ENCODE data around the gene CRB1. TPM values are rescaled to one million over a fixed set of nuclear protein-coding genes. Genes with fewer than 3 reads are reported as not detected.

Gene CRB1
- total RNA-seq, 1 donor from 2014 or later = not detected

DNA sequence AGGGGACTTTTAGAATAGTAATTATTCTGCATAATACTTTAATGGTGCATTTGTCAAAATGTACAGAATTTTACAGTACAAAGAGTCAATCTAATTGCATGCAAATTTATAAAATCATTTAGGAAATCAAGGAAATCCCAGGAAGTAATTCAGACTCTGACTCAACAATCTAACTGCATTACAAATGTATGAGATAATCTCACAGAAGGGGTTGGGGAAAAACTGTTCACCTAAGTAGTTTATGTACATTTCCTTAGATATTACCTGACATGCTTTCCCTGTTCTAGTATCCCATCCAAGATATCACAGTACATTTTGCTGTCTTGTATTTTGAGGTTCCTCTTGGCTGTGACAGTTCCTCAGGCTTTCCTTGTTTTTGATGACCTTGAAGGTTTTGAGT, 4.7 kb downstream of the CRB1 start:
- Mint-ChIP-seq H3K4me3 (ENCODE audit: low read depth) (no peak overlapping the region), H3K4me1 (ENCODE audit: low read depth) (no peaks in the 10 kb centered on the region), H3K27ac (no peak overlapping the region), H3K27me3 (peaks cover 29% of the 10 kb centered on the region), H3K9me3 (ENCODE audit: low read depth) (no peaks in the 10 kb centered on the region), H3K36me3 (ENCODE audit: insufficient read depth) (no peaks in the 10 kb centered on the region)
- no peak for DNase-seq (ENCODE audit: low spot score, unreplicated experiment)
- TF ChIP-seq, protein P1, sequence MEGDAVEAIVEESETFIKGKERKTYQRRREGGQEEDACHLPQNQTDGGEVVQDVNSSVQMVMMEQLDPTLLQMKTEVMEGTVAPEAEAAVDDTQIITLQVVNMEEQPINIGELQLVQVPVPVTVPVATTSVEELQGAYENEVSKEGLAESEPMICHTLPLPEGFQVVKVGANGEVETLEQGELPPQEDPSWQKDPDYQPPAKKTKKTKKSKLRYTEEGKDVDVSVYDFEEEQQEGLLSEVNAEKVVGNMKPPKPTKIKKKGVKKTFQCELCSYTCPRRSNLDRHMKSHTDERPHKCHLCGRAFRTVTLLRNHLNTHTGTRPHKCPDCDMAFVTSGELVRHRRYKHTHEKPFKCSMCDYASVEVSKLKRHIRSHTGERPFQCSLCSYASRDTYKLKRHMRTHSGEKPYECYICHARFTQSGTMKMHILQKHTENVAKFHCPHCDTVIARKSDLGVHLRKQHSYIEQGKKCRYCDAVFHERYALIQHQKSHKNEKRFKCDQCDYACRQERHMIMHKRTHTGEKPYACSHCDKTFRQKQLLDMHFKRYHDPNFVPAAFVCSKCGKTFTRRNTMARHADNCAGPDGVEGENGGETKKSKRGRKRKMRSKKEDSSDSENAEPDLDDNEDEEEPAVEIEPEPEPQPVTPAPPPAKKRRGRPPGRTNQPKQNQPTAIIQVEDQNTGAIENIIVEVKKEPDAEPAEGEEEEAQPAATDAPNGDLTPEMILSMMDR (IDR thresholded peaks at IDR 0.05; ENCODE audit: unreplicated experiment) = no peak

DNA sequence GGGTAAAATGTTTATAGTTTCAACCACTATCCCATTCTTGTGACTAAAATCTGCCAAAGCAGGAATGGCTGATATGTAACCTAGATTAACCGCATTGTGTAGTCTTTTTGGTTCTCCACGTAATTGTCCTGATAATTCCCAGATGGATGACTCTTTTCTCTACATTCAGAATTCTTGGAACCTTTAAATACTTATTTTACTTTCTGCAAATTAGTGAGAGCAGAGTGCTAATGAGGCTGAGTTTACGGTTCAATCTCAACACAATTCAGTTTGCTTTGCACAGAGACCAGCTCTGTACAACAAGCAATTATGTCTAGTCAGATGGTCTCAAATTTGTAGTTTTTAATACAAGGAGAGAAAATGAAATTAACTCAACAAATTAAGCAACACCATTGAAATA, 9.1 kb downstream of the CRB1 start:
- DNase-seq (ENCODE audit: low spot score, unreplicated experiment) = no peak
- H3K36me3 Mint-ChIP-seq (ENCODE audit: insufficient read depth) = no peaks in the 10 kb centered on the region
- H3K27me3 Mint-ChIP-seq = peaks cover 22% of the 10 kb centered on the region
- H3K9me3 Mint-ChIP-seq (ENCODE audit: low read depth) = no peaks in the 10 kb centered on the region
- no peaks in the 10 kb centered on the region for H3K4me1 Mint-ChIP-seq (ENCODE audit: low read depth)
- TF ChIP-seq, protein P1 (IDR thresholded peaks at IDR 0.05; ENCODE audit: unreplicated experiment) = no peak
- no peak overlapping the region for H3K4me3 Mint-ChIP-seq (ENCODE audit: low read depth)
- no peak overlapping the region for H3K27ac Mint-ChIP-seq

DNA sequence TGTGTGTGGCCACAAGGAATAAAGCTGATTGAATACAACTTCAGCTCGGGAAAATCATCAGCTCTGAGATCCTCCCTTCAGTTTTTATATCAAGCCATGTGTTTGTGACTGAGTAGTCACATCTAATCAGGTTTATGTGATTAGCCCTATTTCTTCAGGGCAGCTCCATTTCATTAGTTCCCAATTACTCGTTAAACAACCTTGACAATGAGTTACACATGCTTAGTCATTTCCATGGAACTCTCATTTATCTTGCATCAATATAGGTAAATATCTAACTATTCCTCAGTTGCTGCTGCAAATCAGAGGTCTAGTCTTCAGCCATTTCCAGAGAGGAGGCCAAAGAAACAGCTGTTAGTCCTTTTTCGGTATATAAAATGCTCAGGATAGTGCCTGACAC, 16.3 kb downstream of the CRB1 start:
- no peaks in the 10 kb centered on the region for H3K27me3 Mint-ChIP-seq
- no peak overlapping the region for H3K4me3 Mint-ChIP-seq (ENCODE audit: low read depth)
- H3K27ac Mint-ChIP-seq = no peak overlapping the region
- H3K4me1 Mint-ChIP-seq (ENCODE audit: low read depth) = peaks cover 7% of the 10 kb centered on the region
- H3K9me3 Mint-ChIP-seq (ENCODE audit: low read depth) = no peaks in the 10 kb centered on the region
- no peak for DNase-seq (ENCODE audit: low spot score, unreplicated experiment)
- no peaks in the 10 kb centered on the region for H3K36me3 Mint-ChIP-seq (ENCODE audit: insufficient read depth)
- TF ChIP-seq, protein P1 (IDR thresholded peaks at IDR 0.05; ENCODE audit: unreplicated experiment) = no peak

DNA sequence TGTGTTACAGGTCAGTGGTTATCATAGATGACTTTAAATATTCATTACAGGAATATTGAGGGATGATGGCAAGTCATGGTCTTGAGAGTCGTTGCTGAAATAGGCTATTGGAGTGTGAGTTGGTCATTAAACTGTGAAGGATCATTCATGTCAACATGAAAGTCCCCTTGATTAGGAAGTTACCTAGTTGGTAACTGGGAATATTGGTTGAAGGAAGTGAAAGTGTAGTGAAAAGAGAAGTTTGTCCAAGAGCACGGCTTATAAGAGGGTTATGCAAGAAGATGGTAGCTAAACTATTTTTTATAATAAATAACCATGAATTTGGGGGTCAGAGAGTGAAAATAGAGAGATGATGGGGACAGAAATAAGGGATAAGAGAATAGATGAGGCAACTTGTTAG, 16.9 kb downstream of the CRB1 start:
- peaks cover 7% of the 10 kb centered on the region for H3K4me1 Mint-ChIP-seq (ENCODE audit: low read depth)
- no peak overlapping the region for H3K27ac Mint-ChIP-seq
- no peaks in the 10 kb centered on the region for H3K27me3 Mint-ChIP-seq
- no peaks in the 10 kb centered on the region for H3K9me3 Mint-ChIP-seq (ENCODE audit: low read depth)
- no peaks in the 10 kb centered on the region for H3K36me3 Mint-ChIP-seq (ENCODE audit: insufficient read depth)
- no peak overlapping the region for H3K4me3 Mint-ChIP-seq (ENCODE audit: low read depth)
- DNase-seq (ENCODE audit: low spot score, unreplicated experiment) = no peak
- TF ChIP-seq, protein P1 (IDR thresholded peaks at IDR 0.05; ENCODE audit: unreplicated experiment) = no peak

DNA sequence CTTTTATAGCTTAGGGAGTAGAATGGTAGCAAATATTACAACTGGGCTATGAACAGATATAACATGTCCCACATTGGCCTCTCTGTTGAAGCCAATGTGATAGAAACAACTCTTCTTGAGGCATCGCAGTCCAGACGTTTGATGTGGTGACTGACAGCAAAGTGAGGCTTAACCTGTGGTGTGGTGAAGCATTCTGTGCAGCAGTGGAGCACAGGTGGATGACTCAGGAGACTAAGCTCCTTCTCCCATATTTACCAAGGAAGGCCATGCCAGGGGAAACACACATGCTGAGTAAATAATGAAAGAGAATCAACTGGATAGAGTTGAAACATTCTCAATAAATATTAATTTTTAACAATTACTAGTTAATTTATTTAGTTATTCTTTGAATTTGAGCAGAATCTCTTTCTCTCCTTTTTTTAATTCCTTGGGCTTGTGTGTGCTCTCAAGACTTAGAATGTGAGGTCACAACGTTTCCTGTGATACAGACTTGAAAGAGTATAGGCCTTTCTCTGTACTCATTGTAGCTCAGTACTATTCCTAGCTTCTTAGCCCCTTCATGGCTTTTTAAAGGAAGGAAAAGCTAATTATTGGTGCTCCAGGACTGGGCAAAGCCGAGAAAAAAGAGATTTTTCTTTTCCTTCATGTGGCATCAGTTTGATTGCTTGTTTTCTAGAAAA, 17.6 kb downstream of the CRB1 start:
- H3K27me3 Mint-ChIP-seq = no peaks in the 10 kb centered on the region

More for the DNA sequence above, 17.6 kb downstream of the CRB1 start:
- Mint-ChIP-seq H3K27ac (no peak overlapping the region), H3K36me3 (ENCODE audit: insufficient read depth) (no peaks in the 10 kb centered on the region), H3K4me1 (ENCODE audit: low read depth) (peaks cover 7% of the 10 kb centered on the region), H3K9me3 (ENCODE audit: low read depth) (no peaks in the 10 kb centered on the region), H3K4me3 (ENCODE audit: low read depth) (no peak overlapping the region)
- TF ChIP-seq, protein P1 (IDR thresholded peaks at IDR 0.05; ENCODE audit: unreplicated experiment) = no peak
- no peak for DNase-seq (ENCODE audit: low spot score, unreplicated experiment)

All from progenitor cell of endocrine pancreas (in vitro differentiated cells).